GM06990 (cell line): ENCODE measurements around the gene DGCR6.
"Not testable (repeated sequence)": the region's sequence is repeated elsewhere in the genome, so short reads cannot be mapped to it uniquely, and the experiment has no call there.

Experiments
- DNase-seq: peaks from one replicate; pipeline ENCODE4 v3.0.0-alpha.2; 2011; ENCODE audit not compliant: insufficient read length; ENCODE audit errors: extremely low read depth
- H3K27me3 ChIP-seq: replicated peaks from 2 replicates; pipeline ENCODE4 v1.6.0; 2011; ENCODE audit warnings: low read length; ENCODE audit not compliant: control insufficient read depth, insufficient read depth
- H3K36me3 ChIP-seq: 2 replicates; pipeline ENCODE4 v1.5.1; 2011; ENCODE audit warnings: low read length; ENCODE audit not compliant: control insufficient read depth, insufficient read depth
- H3K4me3 ChIP-seq: replicated peaks from 2 replicates; pipeline ENCODE4 v1.5.1; 2011; ENCODE audit warnings: low read depth, mild to moderate bottlenecking, control low read depth, low read length

The DGCR6 gene

DNA sequence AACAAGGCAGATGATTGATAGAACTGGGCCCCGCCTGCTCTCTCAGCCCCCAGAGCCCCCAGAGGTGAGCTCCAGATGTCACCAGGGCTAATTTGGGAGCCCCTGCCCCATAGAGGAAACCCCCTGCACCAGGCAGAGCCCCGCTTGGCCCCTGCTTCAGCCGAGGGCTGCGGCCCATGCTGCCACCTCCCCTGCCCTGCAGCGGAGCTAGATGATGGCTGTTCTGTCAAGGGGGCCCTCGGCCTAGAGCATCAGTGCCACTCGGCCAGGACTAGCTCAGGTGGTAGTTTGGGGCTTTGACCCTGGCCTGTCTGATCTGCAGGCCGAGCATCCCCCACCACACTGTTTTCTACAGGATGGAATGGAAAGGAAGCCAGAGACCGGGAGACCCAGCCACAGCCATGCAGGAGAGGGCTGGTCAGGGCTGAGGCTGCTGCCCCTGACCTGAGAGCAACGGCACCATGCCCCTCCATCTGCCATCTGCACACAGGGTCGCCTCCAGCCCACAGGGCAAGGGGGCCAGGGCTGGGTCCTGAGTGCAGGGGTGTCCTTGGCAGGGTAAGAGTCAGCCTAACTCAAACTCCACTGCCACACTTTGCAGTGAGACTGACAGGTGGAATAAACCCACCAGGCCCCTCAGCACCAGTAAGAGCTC is 54.2 kb downstream of the DGCR6 start:
- not testable (repeated sequence) for H3K27me3 ChIP-seq, H3K36me3 ChIP-seq, H3K4me3 ChIP-seq, DNase-seq

- H3K36me3 ChIP-seq, H3K4me3 ChIP-seq, H3K27me3 ChIP-seq, DNase-seq: not testable (repeated sequence)
These were observed 55.1 kb downstream of the DGCR6 start for GRCh38 chr22:18961201-18961600.
